ENCODE data around the gene PCDH9. TPM values are rescaled to one million over a fixed set of nuclear protein-coding genes. Genes with fewer than 3 reads are reported as not detected.

Gene PCDH9
- polyA plus RNA-seq, 3 donors = 14.7 to 15.9 (median 15.6) TPM

DNA sequence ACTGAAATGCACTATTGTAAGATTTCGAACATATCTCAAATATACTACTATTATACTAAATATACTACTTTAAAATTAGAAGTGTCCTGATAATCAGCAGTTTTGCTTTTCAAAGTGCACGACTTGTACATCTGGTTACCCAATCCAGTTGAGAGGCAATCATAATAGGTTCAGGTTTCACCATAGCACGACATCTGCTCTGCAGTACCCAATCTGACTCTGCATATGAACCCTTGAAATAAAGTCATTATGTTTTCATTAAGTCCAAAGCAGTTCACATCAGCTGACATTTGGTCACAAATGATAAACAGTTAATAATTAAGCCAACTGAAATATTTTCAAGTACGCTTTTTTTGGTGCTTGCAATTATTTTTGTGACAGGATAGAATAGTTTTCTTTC lies 90.6 kb downstream of the PCDH9 start:
- DNase-seq (ENCODE audit: extremely low read depth in 1 of 11, low read depth in 9 of 11, low spot score in 4 of 11) = no peak

DNA sequence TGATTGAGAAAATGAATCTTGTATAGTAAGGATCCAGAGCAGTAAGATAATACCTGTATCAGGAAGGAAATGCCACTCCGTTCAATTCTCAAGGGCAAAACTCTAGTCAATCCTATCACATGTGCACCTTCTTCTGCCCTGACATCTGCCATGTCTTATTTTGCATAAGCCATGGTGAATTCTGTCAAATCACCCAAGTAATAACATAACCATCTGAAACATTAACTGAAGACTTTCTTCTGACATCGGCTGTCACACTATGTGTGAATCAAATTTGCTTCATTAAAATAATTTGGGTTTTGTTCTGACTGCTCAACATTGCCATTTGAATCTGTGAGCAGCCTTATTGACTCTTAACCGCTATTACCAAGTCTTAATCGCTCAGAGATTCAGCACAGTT lies 91.2 kb downstream of the PCDH9 start:
- no peak for DNase-seq (ENCODE audit: extremely low read depth in 1 of 11, low read depth in 9 of 11, low spot score in 4 of 11)

DNA sequence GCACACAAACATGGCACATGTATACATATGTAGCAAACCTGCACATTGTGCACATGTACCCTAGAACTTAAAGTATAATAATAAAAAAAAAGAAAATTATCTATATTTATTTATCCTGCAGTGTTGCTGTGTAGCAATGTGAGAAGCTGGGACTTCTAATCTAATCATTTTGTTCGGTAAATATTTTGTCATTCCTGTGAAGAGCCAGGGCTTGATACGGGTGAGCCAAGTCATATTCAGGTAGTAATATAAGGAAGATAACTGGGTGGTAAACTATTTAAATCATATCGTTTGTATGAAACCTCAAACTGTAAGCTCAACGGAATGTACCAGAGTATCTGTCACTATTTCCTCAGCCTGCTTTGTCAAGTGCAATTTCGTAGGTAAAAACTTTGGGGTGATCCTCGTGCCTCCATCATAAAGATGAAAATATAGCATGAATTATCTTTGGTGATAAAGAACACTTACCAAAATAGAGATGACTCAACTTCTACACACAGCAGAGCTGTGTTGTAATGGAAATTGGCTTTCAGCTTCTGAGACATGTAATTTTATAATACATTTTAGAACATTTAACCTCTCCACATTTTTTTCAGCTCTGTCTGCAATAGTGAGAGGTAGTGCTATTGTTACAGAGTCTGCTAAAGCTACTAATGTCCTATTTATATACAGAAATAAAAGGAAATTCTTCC lies 92.9 kb downstream of the PCDH9 start:
- no peak for DNase-seq (ENCODE audit: extremely low read depth in 1 of 11, low read depth in 9 of 11, low spot score in 4 of 11)

DNA sequence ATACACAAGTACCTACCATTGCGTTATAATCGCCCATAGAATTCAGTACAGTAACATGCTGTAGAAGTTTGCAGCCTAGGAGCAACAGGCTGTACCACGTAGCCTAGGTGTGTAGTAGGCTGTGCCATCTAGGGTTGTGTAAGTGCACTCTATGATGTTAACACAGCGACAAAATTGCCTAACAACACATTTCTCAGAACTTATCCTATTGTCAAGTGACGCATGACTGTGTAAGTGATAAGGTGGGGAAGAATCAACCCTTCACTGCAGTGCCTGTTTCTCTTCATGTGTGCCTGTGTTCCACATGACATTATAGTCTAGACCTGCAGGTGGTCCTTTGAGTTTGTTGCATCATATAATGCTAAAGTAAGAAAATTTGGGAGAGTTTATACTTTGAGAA lies 94.0 kb downstream of the PCDH9 start:
- DNase-seq (ENCODE audit: extremely low read depth in 1 of 11, low read depth in 9 of 11, low spot score in 4 of 11) = no peak

DNA sequence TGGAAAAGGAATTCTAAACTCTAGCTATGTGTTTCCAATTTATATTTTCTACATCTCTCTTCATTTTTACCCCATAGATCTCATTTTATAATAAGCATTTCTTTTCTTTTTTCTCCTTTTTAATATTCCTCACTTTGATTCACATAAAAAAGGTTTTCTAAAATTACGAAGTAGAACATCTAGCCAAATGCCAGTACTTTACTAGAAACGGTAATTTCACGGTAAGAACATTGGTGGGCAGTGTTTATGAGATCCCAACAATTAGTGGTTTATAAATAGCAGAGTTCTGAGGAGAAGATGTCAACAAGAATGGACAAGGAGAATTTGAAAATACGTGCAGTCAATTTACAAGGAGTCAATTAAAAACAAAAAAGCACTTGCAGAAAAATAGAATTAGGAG lies 94.8 kb downstream of the PCDH9 start:
- DNase-seq (ENCODE audit: extremely low read depth in 1 of 11, low read depth in 9 of 11, low spot score in 4 of 11) = no peak

DNA sequence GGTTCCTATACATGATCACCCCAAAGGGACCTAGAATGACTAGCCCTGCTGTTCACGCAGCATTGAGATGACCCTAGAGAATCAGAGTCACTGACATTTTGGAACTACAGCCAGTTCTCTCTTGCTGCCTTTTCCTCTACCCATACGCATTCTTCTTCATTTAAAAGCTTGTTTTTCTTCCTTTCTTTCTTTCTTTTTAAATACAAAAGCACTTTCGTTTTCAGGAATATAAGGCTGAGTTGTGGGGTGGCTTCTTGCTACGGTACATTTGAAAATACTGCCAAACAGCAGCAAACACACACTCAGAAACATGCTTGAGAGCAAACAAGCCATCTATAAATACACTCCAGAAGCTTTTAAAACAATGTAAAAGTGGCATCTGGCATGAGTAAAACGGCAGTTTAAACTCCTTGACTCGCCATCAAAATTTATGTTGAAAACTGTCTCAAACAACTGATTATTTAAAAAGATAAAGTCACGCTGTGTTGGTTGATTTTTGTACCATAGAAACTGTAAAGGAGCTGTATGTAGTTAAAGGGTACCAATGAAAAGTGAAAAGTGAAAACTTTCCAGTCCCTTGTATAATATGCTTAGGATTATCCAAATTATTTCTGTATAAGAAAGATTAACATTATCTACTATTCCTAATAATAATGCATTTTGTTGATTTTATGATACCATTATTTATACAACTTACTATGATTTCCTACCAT lies 95.6 kb downstream of the PCDH9 start:
- DNase-seq (ENCODE audit: extremely low read depth in 1 of 11, low read depth in 9 of 11, low spot score in 4 of 11) = no peak

DNA sequence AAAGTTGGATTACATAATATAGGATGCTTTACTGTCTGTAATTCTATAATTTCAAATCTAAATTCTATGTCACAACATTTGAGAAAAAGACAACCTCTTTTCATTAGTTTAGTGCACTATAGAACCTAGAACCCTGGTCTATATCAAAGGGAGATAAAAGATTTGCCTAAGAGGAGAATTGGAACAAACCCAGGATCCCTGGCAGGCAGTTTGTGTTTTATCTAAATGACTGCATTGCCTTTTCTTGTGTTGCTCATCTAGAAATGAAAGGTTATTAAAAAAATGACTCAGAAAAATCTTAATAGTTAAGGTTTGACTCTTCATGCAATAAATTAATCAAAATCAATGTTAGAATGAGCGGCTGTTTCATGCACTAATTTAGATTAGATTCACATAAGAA lies 96.7 kb downstream of the PCDH9 start:
- DNase-seq (ENCODE audit: extremely low read depth in 1 of 11, low read depth in 9 of 11, low spot score in 4 of 11) = no peak

DNA sequence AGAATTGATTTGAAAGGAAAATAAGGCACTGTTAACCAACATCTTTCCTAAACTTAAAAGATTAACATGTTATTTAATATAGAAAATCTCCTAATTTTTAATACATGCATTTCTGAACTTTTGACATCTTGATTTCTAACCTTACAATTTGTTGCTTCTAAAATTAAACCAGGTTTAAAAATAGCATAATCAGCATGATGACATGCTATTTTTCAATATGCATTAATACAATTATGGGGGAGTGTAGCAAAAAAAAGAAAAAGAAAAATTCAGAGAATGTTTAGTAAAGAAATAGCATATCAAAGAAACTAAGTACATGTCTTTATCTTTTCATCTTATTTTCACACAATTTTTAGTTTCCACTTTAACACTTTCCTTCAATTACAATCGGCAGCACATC lies 98.7 kb downstream of the PCDH9 start:
- DNase-seq (ENCODE audit: extremely low read depth in 1 of 11, low read depth in 9 of 11, low spot score in 4 of 11) = no peak

DNA sequence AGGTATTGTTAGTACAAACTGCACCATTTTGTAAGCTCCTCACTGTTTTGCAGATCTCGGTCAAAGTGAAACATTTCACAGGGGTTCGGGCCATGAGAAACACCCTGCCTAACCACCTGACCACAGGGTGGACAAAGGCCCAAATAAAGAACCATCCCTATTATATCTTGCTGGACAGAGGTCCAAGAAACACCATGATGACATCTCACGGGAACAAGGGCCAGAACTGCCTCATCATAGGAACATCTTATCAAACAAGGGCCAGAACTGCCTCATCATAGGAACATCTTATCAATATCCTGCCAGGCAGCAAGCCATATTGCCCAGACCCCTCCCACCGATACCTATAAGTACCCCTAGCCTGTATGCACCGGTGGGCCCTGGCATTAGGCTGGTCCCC lies 99.7 kb downstream of the PCDH9 start:
- DNase-seq (ENCODE audit: extremely low read depth in 1 of 11, low read depth in 9 of 11, low spot score in 4 of 11) = no peak

DNA sequence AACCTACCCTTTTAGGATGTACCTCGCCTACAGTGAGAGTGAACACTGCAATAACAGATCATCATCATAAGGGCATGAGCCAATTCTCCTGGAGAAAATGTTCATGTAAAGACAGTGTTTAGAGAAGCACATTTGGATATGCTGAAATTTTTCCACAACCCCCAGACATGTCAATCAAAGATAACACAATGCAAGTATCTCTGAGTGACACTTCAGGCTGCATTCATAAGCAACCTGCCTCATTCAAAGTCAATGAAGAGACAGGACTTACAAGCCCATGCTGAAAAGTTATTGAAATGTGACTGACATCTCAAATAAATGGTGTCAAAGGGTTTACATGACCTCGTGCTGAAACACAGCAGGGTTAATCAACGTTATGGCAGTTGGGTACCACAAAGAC lies 102.0 kb downstream of the PCDH9 start:
- no peak for DNase-seq (ENCODE audit: extremely low read depth in 1 of 11, low read depth in 9 of 11, low spot score in 4 of 11)

DNA sequence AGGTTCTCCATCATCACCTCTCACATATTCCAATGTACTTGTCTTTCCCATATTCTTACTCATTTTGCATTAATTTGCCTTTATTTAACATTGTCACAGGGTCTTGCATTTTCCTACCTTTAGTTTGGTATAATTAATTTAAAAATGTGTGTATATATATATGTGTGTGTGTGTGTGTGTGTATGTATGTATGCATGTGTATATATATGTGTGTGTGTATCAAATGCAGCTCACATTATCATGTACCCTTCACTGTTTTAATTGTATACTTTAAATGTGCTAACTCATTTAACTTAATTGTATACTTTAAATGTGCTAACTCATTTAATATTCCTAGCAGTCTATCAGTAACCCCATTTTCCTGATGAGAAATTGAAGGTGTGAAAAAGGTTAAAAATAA lies 104.5 kb downstream of the PCDH9 start:
- DNase-seq (ENCODE audit: extremely low read depth in 1 of 11, low read depth in 9 of 11, low spot score in 4 of 11) = no peak

DNA sequence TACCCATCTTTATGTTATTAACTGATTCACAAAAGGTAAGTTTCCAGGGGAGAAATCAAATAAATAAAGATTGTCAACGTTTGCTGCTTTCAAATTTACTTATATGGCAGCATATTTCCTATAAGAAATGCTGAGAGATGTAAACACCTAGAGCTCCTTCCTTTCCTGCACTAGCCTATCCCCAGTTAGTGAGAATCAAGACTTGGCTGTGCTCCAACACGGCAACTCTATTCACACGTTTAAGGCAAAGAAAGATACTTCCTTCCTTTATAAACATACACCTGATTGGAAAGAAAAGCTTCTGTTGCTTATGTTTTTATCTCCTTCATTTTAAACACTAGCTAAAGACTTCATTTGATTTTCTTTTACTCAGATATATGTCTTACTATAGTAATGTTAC lies 107.0 kb downstream of the PCDH9 start:
- no peak for DNase-seq (ENCODE audit: extremely low read depth in 1 of 11, low read depth in 9 of 11, low spot score in 4 of 11)

DNA sequence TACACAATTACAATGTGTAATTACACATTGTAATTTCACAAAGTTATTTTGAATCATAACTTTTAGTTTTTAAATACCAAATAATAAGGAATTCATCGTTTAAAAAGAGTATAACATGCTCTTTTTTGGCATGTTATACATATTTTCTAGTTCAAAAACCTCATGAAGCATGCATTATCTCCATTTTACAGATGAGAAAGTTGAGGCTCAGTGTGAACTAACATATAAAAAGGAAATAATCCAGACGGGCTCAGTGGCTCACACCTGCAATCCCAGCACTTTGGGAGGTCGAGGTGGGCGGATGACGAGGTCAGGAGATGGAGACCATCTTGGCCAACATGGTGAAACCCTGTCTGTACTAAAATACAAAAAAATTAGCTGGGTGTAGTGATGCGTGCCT lies 107.9 kb downstream of the PCDH9 start:
- DNase-seq (ENCODE audit: extremely low read depth in 1 of 11, low read depth in 9 of 11, low spot score in 4 of 11) = no peak

DNA sequence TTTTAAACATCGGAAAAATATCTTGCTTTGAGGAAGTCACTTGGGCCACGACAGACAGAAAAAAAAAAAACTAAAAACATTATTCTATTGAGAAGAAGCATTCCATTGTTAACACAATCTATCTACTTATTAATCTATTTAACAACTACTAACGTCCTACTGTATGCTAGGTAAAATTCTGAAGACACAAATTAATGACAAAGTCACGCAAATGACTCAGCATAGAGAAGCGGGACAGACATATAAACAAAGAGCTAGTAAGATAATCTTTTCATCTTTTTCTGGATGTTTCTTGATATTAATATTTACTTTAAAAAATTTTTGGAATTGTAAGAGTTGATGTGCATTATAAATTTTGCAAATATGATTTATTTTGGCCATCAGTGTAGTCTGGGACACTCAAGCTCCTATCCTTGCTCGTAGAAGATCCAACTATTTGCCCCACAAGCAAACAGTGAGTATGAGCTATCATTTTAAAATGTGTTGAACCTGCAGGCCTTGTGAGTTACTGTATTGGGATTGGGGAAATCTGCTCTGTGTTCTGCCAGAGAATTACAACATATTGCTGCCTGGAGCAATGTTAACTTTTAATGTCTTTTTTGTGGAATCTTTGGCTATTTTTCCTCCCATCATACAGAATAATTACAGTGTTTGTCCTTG lies 109.1 kb downstream of the PCDH9 start:
- no peak for DNase-seq (ENCODE audit: extremely low read depth in 1 of 11, low read depth in 9 of 11, low spot score in 4 of 11)

DNA sequence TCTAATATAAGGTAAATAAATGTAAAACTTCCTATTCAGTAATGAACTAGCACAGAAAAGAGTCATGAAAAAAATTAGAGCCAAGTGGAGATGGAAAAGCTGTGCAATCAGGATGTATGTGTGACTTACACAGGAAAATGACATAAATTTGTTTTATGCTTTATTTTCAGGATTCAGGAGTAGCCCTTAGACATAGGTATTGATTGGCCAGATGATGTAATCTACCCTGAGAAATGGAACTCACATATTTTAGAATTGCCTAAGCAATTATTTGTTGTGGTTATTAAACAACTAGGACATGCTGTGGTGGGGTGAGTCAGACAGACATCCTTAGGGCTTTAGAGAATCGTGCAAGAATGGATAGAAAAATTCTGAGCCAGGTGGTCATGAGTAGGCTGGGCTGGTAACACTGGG lies 110.6 kb downstream of the PCDH9 start:
- DNase-seq (ENCODE audit: extremely low read depth in 1 of 11, low read depth in 9 of 11, low spot score in 4 of 11) = no peak

DNA sequence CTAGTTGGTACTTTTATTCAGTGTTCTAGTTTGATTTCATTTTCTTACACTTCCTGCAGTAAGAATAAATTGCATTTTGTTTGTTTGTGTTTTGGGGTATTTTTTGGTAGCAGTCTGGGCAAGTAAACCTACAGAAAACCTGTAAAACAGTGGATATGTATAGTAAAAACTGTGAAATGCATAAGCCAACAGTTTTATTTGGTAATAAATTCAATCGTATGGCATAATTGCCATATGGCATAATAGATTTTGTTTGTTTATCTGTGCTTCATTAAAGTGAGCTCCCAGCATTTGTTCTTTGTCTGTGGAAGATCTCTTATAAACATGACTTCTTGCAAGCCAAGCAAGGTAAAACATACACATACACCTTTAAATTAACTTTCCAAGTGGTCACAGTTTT lies 111.9 kb downstream of the PCDH9 start:
- no peak for DNase-seq (ENCODE audit: extremely low read depth in 1 of 11, low read depth in 9 of 11, low spot score in 4 of 11)

DNA sequence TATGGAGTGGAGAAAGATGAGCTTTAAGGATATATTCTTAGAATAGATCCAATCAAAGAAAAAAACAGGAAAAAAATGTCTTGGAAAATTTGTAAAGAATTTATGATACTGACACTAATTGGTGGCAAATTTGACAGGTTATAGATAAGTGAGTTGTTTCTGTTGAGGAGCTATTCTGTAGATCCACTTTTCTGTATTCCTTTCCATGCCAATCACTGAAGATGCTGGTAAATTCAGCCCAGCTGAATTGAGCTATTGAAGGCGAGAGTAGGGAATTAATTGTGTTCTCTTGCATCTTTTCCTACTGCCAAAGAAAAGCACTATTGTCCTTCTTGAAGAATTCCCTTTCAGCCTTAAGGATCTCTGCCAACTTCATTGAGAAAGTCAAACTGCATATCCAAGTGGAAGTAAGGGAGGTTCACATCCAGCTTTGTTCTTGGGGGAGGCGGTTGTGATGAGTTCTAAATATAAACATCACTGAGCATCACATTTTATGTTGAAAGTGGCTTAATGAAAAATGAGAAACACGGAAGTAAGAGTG lies 113.1 kb downstream of the PCDH9 start:
- no peak for DNase-seq (ENCODE audit: extremely low read depth in 1 of 11, low read depth in 9 of 11, low spot score in 4 of 11)

DNA sequence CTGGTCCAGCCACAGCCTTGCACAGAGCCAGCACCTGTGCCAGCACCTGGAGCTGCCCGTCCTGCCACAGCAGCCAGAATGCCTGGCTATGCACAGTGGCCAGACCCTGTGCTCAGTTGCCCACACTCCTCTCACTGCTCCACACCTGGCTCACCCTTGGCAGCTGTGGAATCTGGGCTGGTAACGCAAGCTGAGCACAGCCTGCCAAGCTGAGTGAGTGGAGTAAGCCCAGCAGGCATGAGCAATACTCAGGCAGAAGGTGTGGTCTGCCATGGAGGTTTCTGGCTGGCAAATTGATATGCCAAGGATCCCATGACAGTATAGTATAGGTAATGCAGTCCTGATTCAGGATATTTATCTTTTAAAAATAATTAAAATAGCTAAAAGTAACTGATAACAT lies 122.2 kb downstream of the PCDH9 start:
- DNase-seq (ENCODE audit: extremely low read depth in 1 of 11, low read depth in 9 of 11, low spot score in 4 of 11) = no peak

DNA sequence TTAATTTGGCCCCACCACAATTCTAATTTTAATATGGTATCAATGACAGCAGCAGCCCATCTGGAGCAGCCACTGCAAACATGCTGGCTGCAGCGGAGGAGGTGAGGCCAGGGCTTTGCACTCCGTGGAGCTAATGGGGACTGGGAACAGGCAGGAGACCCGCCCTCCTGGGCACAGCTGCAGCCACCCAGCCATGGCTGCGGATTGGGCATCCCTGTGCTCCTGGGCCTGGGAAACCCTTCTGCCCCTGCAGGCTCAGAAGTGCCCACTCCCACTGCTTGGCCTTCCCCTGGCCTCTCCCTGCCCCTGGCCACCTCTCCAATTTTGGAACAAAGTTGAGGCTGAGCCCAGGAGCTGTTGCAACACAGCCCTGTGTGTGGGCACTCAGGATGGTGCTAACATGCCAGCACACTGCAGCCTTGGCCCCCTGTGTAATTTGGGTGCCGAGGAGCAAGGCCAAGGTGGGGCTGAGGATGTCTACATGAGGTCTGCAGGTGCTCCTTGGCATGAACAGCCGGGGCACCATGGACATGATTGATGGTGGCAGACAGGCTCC lies 123.6 kb downstream of the PCDH9 start:
- DNase-seq (ENCODE audit: extremely low read depth in 1 of 11, low read depth in 9 of 11, low spot score in 4 of 11) = no peak

Data from renal cortex interstitium (tissue), 11 donors.